GM12873 (cell line): ENCODE measurements around the gene CPHXL.

Experiments
- TF ChIP-seq, protein P1 (sequence below): IDR thresholded peaks from 2 replicates; pipeline ENCODE4 v1.5.1; 2012; ENCODE audit warnings: low read depth, mild to moderate bottlenecking, moderate library complexity, low read length, control low read depth; ENCODE audit not compliant: insufficient read depth; ENCODE audit errors: missing control alignments

The CPHXL gene

DNA sequence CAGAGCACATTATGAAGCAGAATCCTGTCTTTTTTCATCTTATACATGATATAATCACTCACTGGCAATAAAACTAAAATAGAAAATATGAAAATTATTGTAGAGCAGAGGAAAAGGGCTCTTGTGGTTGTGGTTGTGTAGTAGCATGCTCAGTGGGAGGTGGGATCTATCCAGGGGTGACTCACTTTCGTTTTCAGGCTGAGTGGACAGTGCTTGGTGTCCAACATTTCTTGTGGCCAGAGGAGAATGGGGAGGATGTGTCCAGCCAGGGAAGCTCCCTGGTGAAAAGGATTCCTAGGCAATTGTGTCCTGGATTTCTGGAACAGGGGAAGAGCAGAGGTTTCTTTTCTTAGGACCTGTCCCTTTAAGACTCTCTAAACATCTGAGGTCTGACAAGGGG, 31.9 kb upstream of the CPHXL start:
- TF ChIP-seq, protein P1, sequence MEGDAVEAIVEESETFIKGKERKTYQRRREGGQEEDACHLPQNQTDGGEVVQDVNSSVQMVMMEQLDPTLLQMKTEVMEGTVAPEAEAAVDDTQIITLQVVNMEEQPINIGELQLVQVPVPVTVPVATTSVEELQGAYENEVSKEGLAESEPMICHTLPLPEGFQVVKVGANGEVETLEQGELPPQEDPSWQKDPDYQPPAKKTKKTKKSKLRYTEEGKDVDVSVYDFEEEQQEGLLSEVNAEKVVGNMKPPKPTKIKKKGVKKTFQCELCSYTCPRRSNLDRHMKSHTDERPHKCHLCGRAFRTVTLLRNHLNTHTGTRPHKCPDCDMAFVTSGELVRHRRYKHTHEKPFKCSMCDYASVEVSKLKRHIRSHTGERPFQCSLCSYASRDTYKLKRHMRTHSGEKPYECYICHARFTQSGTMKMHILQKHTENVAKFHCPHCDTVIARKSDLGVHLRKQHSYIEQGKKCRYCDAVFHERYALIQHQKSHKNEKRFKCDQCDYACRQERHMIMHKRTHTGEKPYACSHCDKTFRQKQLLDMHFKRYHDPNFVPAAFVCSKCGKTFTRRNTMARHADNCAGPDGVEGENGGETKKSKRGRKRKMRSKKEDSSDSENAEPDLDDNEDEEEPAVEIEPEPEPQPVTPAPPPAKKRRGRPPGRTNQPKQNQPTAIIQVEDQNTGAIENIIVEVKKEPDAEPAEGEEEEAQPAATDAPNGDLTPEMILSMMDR: no peak

DNA sequence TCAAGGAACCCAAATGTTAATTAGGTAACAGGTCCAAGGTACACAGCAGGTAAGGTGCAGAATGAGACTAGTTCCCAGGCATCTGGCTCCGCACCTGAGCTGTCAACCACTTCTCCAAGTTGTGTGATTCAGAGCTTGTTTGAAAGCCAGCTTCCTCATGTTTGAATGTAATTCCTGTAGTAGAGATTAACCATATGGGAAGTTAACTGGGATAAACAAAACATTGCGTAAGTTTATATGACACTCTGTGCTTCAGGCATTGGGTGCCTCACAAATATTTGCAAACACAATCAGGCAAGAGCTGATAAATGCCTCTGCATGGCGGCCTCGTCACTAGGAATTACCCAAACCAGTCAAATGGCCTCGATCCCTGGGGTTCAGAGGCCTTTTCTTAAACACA, 27.9 kb upstream of the CPHXL start:
- TF ChIP-seq, protein P1: no peak

DNA sequence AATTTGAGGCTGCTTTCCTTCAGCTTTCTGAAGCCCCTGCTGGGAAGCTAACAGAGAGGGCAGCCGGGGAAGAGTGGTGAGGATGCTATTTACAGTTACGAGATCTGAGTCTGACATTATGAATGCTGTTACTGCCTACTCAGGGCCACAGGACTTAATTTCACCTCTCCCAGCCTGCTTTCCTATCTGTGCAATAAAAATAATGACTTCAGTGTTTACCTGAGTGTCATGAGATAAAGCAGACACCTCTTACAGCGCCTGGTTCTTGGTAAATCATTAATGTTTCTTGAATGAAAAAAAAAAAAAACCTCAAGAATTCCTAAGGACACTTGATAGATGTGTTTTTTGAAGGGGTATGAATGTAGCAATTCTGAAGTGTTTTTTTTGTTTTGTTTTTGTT, 24.2 kb upstream of the CPHXL start:
- TF ChIP-seq, protein P1: no peak

DNA sequence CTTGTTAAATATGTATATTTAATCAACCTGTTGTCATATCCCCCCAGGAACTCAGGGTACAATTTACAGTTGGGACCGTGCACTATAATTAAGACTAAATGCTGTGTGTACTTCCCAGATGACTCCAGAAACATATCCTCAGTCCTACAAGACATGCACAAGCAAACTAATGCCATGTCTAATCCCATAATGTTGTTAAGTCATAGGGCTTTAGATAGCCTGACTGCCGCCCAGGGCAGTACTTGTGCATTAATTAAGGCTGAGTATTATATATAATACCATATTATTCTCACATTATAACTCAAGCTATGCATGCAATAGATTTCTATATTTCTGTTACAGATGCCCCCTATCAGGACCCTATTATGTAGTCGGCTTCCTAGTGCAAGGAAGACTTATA, 20.1 kb upstream of the CPHXL start:
- TF ChIP-seq, protein P1: no peak

DNA sequence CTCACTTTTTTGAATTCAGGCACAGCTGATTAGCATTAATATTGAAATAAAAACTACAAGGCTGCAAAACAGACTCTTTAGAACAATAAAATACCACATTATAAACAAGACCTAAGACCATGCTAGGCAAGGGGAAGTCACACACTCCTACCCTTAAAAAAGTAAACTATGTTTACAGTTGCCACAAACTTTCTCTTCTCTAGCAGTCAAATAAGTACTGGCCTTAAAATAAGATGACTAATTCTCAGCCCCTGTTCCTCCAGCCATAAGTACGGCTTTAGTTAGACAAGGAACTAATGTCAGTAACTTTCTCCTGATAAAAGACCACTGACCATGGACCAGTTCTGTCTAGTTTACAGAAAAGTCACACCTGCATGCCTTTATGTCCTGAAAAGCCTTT, 19.5 kb upstream of the CPHXL start:
- TF ChIP-seq, protein P1: no peak

DNA sequence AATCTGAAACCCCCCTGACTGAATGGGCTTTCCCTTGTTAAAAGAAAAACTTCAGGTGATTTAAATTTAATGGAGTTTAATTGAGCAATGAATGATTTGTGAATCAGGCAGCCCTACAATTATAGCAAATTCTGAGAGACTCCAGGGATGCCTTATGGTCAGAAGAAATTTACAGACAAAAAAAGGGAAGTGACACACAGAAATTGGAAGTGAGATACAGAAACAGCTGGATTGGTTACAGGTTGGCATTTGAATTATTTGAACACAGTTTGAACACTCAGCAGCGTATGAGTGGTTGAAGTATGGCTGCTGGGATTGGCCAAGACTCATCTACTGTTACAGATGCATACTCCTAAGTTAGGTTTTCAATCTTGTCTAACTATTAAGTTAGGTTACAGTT, 19.0 kb upstream of the CPHXL start:
- TF ChIP-seq, protein P1: no peak

DNA sequence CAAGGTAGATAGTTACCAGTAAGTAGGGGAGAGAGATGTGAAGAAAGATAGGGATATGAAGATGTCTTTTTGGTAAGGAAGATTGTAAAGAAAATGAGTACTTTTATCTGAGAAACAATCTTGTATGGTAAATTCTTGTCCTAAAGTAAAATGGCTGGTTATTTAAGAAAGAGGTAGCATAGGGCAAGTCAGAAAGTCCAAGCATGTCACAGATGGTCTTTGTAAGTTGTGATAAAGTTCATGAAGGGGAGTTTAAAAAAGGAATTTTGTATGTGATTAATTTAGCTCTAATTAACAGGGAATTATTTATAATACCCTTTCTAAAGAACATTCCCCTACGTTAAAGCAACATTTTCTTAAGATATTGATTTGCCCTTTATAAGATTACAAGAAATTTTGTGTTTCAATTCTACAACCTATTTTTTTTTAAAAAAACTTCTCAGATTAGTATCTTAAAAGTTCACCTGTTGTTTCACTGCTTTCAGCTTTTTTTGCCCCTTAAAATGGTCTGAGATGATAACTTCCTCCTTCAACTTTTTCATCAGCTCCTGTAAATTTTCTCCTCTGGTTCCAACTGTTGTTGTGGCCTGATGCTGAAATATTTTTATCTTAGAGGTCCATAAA, 16.2 kb upstream of the CPHXL start:
- TF ChIP-seq, protein P1: no peak
